IMR-90 (cell line): Measurements from ENCODE around the gene SLC22A4. TPM values are rescaled to one million over a fixed set of nuclear protein-coding genes. Genes with fewer than 3 reads are reported as not detected.

Experiments
- ATAC-seq: fragments of 200-7000 bp; cut with Tn5 transposase; 2 replicates; pipeline ENCODE4 v1.9.1; 2020; ENCODE audit warnings: low read depth, mild to moderate bottlenecking, moderate library complexity
- BruUV-seq: library from RNA; stranded (reverse); fragments of 400-500 nt; replicated peaks from 2 replicates; lab custom pipeline; 2021; lab: Mats Ljungman, UMichigan
- CTCF ChIA-PET: fragments of 300-600 bp; formaldehyde crosslinking; extraction: SDS; loops from one replicate; lab custom pipeline; 2021; ENCODE audit warnings: antibody characterized with exemption; lab: Yijun Ruan, JAX
- POLR2A ChIA-PET: fragments of 300-600 bp; sonication (Branson Sonifier 250); formaldehyde crosslinking; loops from one replicate; lab custom pipeline; 2022; ENCODE audit warnings: antibody characterized with exemption; ENCODE audit not compliant: unreplicated experiment; lab: Charles Lee
- DNase-seq: peaks from one replicate; pipeline ENCODE4 v3.0.0; 2013
- H2AFZ ChIP-seq: replicated peaks from 2 replicates; pipeline ENCODE3; 2013; ENCODE audit warnings: low read length, mild to moderate bottlenecking; ENCODE audit not compliant: poor library complexity
- H2AK5ac ChIP-seq: 2 replicates; pipeline ENCODE4 v1.6.1; 2013; ENCODE audit warnings: low read depth, low read length, inconsistent platforms
- H2AK9ac ChIP-seq: replicated peaks from 2 replicates; pipeline ENCODE3; 2013; ENCODE audit warnings: mild to moderate bottlenecking, low read depth, low read length, moderate library complexity; ENCODE audit not compliant: poor library complexity
- H2BK120ac ChIP-seq: 2 replicates; pipeline ENCODE4 v1.6.1; 2013; ENCODE audit warnings: low read depth, low read length, inconsistent platforms
- H2BK15ac ChIP-seq: 3 replicates; pipeline ENCODE4 v1.6.1; 2013; ENCODE audit warnings: low read depth, low read length, inconsistent platforms
- H2BK20ac ChIP-seq: 2 replicates; pipeline ENCODE4 v1.6.1; 2013; ENCODE audit warnings: low read depth, mild to moderate bottlenecking, inconsistent platforms, low read length, moderate library complexity
- H2BK5ac ChIP-seq: 2 replicates; pipeline ENCODE4 v1.6.1; 2013; ENCODE audit warnings: mild to moderate bottlenecking, low read depth, low read length, inconsistent platforms; ENCODE audit not compliant: poor library complexity, severe bottlenecking
- H3K14ac ChIP-seq: replicated peaks from 2 replicates; pipeline ENCODE4 v1.6.1; 2013; ENCODE audit warnings: low read depth, low read length, inconsistent platforms
- H3K18ac ChIP-seq: 2 replicates; pipeline ENCODE4 v1.6.1; 2013; ENCODE audit warnings: low read depth, low read length, control low read depth
- H3K23ac ChIP-seq: 2 replicates; pipeline ENCODE4 v1.6.1; 2013; ENCODE audit warnings: low read depth, low read length, inconsistent platforms
- H3K27ac ChIP-seq: 2 replicates; pipeline ENCODE4 v1.5.1; 2013; ENCODE audit warnings: mild to moderate bottlenecking, control low read depth, low read length; ENCODE audit not compliant: insufficient read depth
- H3K27me3 ChIP-seq: 2 replicates; pipeline ENCODE4 v1.6.1; 2013; ENCODE audit warnings: low read length; ENCODE audit not compliant: control insufficient read depth, insufficient read depth
- H3K36me3 ChIP-seq: 2 replicates; pipeline ENCODE4 v1.6.1; 2013; ENCODE audit warnings: low read length, mixed read lengths; ENCODE audit not compliant: control insufficient read depth, insufficient read depth
- H3K4ac ChIP-seq: 2 replicates; pipeline ENCODE4 v1.6.1; 2013; ENCODE audit warnings: low read depth, low read length, inconsistent platforms
- H3K4me1 ChIP-seq: 2 replicates; pipeline ENCODE4 v1.6.1; 2013; ENCODE audit warnings: low read length, mixed read lengths; ENCODE audit not compliant: control insufficient read depth, insufficient read depth
- H3K4me2 ChIP-seq: 2 replicates; pipeline ENCODE4 v1.6.1; 2013; ENCODE audit warnings: low read depth, mild to moderate bottlenecking, control low read depth, low read length, moderate library complexity
- H3K4me3 ChIP-seq: 2 replicates; pipeline ENCODE4 v1.5.1; 2013; ENCODE audit warnings: low read depth, mild to moderate bottlenecking, control low read depth, low read length, moderate library complexity; ENCODE audit not compliant: insufficient read depth
- H3K56ac ChIP-seq: 2 replicates; pipeline ENCODE4 v1.6.1; 2013; ENCODE audit warnings: low read length, inconsistent platforms; ENCODE audit not compliant: insufficient read depth; ENCODE audit errors: extremely low read depth
- H3K79me1 ChIP-seq, 2 experiments: 2 replicates each; pipeline ENCODE4 v1.6.1; 2013; ENCODE audit warnings: low read length in 2 of 2, inconsistent platforms in 1 of 2, low read depth in 1 of 2
- H3K9ac ChIP-seq: 2 replicates; pipeline ENCODE4 v1.6.1; 2013; ENCODE audit warnings: low read depth, low read length, control low read depth
- H3K9me1 ChIP-seq: 2 replicates; pipeline ENCODE4 v1.6.1; 2013; ENCODE audit warnings: low read length, inconsistent platforms; ENCODE audit not compliant: insufficient read depth
- H3K9me3 ChIP-seq: 2 replicates; pipeline ENCODE4 v1.6.1; 2013; ENCODE audit warnings: low read length; ENCODE audit not compliant: control insufficient read depth, insufficient read depth
- H4K20me1 ChIP-seq: 2 replicates; pipeline ENCODE4 v1.6.1; 2013; ENCODE audit warnings: low read length, inconsistent platforms; ENCODE audit not compliant: insufficient read depth
- H4K5ac ChIP-seq: 2 replicates; pipeline ENCODE4 v1.6.1; 2013; ENCODE audit warnings: mild to moderate bottlenecking, low read depth, low read length, control low read depth
- H4K8ac ChIP-seq, 2 experiments: 2 replicates each; pipeline ENCODE4 v1.6.1; 2013; ENCODE audit warnings: low read depth in 2 of 2, low read length in 2 of 2, control low read depth in 1 of 2, inconsistent platforms in 1 of 2
- H4K91ac ChIP-seq: 2 replicates; pipeline ENCODE4 v1.6.1; 2013; ENCODE audit warnings: low read depth, low read length, inconsistent platforms; ENCODE audit not compliant: insufficient read depth
- FOS ChIP-seq: fragments of 150-350 bp; IDR thresholded peaks from 2 replicates; pipeline ENCODE4 v1.6.1; 2016; ENCODE audit warnings: low read depth, low read length
- MAFK ChIP-seq: IDR thresholded peaks from 2 replicates; pipeline ENCODE4 v1.6.1; 2012; ENCODE audit warnings: low read depth, low read length, improper control_type of control experiment
- MAZ ChIP-seq: IDR thresholded peaks from 2 replicates; pipeline ENCODE4 v1.6.1; 2012; ENCODE audit warnings: low read depth, mild to moderate bottlenecking, low read length, improper control_type of control experiment, moderate library complexity, borderline replicate concordance
- NFE2L2 ChIP-seq: fragments of 150-350 bp; IDR thresholded peaks from 2 replicates; pipeline ENCODE4 v1.6.1; 2016; ENCODE audit warnings: low read depth, mild to moderate bottlenecking, low read length
- RCOR1 ChIP-seq: IDR thresholded peaks from 2 replicates; pipeline ENCODE4 v1.6.1; 2012; ENCODE audit warnings: mild to moderate bottlenecking, low read length, improper control_type of control experiment; ENCODE audit not compliant: insufficient replicate concordance
- WGBS, 2 experiments: methylation state at CpG; one replicate each; pipeline versions ENCODE4 v1.1.5 to v1.1.7; 2013; ENCODE audit warnings: missing lambda C conversion rate in 2 of 2; ENCODE audit not compliant: insufficient read length in 1 of 2; ENCODE audit errors: extremely low coverage in 2 of 2; 5-methylcytosine and 5-hydroxymethylcytosine counted together
- dilution Hi-C: fragments of 300-500 bp; cut with HindIII; formaldehyde crosslinking; loops from one replicate; pipeline ENCODE4 v1.14.3; 2018; ENCODE audit warnings: low sequenced_read_pairs; ENCODE audit not compliant: unreplicated experiment
- in situ Hi-C: fragments of 300-500 bp; cut with MboI; formaldehyde crosslinking; loops from 3 replicates; pipeline ENCODE4 v1.14.3; 2019; ENCODE audit warnings: low sequenced_read_pairs, inconsistent platforms, mixed read lengths
- intact Hi-C: fragments of 100-400 bp; cut with micrococcal nuclease; formaldehyde crosslinking; loops from 2 replicates; pipeline ENCODE4 v1.10.0; 2022
- polyA plus RNA-seq, 3 experiments: library from polyadenylated mRNA; depleted of rRNA; stranded (reverse); fragments of >200 nt; gene quantifications; 2 replicates each; pipeline ENCODE4 v1.2.3, GENCODE V29; 2012; ENCODE audit warnings: low replicate concordance in 1 of 3
- total RNA-seq: library from RNA; depleted of rRNA; stranded (reverse); fragments of >200 nt; gene quantifications from 2 replicates; pipeline ENCODE4 v1.2.3, GENCODE V29; 2012

Gene SLC22A4
- total and polyA plus RNA-seq, 2 of the 4 experiments (the other 2 are of a cell fraction): 2.6 to 3.2 TPM

GRCh38 chr5:132377738-132378137 is 83.5 kb downstream of the SLC22A4 start:
- DNase-seq (no peak), ATAC-seq (no peak)
- Histone ChIP-seq H4K8ac (no peak overlapping the region), H3K9ac (no peak overlapping the region), H3K4me1 (no peaks in the 10 kb centered on the region), H3K9me1 (no peaks in the 10 kb centered on the region), H3K27me3 (no peaks in the 10 kb centered on the region), H4K20me1 (no peaks in the 10 kb centered on the region), H3K9me3 (no peaks in the 10 kb centered on the region), H3K23ac (no peak overlapping the region), H3K4me3 (no peak overlapping the region), H2BK15ac (no peak overlapping the region), H4K5ac (no peak overlapping the region), H2AK9ac (no peak overlapping the region), H2BK5ac (no peak overlapping the region), H3K36me3 (no peaks in the 10 kb centered on the region), H3K56ac (no peak overlapping the region), H4K91ac (no peak overlapping the region), H2BK20ac (no peak overlapping the region), H3K18ac (no peak overlapping the region), H2BK120ac (no peak overlapping the region), H2AFZ (no peak overlapping the region), H3K4me2 (no peak overlapping the region), H3K27ac (no peak overlapping the region), H3K79me1 (no peaks in the 10 kb centered on the region; a peak in 1 of 4 replicates), H2AK5ac (no peak overlapping the region), H3K4ac (no peak overlapping the region), H3K14ac (no peak overlapping the region)
- CTCF ChIA-PET: no interaction called here
- intact Hi-C loops (no loop called here), dilution Hi-C loops (no loop called here), in situ Hi-C loops (no loop called here)
- no peak for TF ChIP-seq MAZ
- TF ChIP-seq NFE2L2: no peak
- TF ChIP-seq FOS: no peak
- no peak for TF ChIP-seq RCOR1
- no peak for TF ChIP-seq MAFK
- 60% methylated on average over 2 of the region's 7 CpGs; no CpG with 5 or more reads in 1 of the 2 experiments for WGBS, 2 experiments
- BruUV-seq: no TSS peak
- POLR2A ChIA-PET: no interaction called here
